WTC11 (cell line): ENCODE data around the gene CD180.

ENCODE experiments used
- ATF3 ChIP-seq: sonication (generic); formaldehyde crosslinking; conservative IDR thresholded peaks from 2 replicates; pipeline ENCODE4 v1.8.1; 2022; ENCODE audit warnings: mild to moderate bottlenecking, missing genetic modification reagents
- MAX ChIP-seq: sonication (generic); formaldehyde crosslinking; IDR thresholded peaks from 2 replicates; pipeline ENCODE4 v1.8.0; 2022; ENCODE audit warnings: mild to moderate bottlenecking, missing genetic modification reagents
- NR2C2 ChIP-seq: sonication (generic); formaldehyde crosslinking; IDR thresholded peaks from 2 replicates; pipeline ENCODE4 v1.8.0; 2022; ENCODE audit warnings: mild to moderate bottlenecking, missing genetic modification reagents
- STAT6 ChIP-seq: sonication (generic); formaldehyde crosslinking; conservative IDR thresholded peaks from 2 replicates; pipeline ENCODE4 v1.8.1; 2023; ENCODE audit warnings: mild to moderate bottlenecking, low read depth, missing genetic modification reagents, moderate library complexity

- TF ChIP-seq NR2C2 (CRISPR knock-in tag) (no peak), MAX (no peak), STAT6 (no peak), ATF3 (CRISPR knock-in tag) (no peak)
Observed at GRCh38 chr5:67160272-67160671, 36.3 kb downstream of the CD180 start.
